ENCODE measurements around the gene ANKS1A.
"Not testable (repeated sequence)": the region's sequence is repeated elsewhere in the genome, so short reads cannot be mapped to it uniquely, and the experiment has no call there.

ANKS1A gene

GRCh38 chr6:35001349-35001748, 112.3 kb downstream of the ANKS1A start:
- not testable (repeated sequence) for DNase-seq

- DNase-seq = not testable (repeated sequence)
Observed at GRCh38 chr6:35003886-35004530, 115.0 kb downstream of the ANKS1A start.

DNA sequence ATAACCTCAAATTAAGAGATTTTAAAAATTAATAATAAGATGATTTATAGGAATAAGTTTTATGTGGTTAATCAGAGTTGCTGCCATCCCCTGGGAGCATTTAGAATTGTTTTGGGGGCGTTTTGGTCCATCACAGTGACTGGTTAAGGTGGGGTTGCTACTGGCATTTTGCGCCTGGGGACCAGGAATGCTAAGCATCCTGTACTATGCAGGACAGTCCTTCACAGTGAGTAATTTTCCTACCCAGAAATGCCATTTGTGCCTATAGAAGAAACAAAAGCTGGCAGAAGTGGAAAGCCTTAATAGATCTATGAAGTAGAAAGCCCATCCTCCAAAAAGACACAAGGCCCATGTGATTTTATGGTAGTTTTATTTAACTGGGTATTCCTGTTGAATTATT, 118.0 kb downstream of the ANKS1A start:
- no peak for DNase-seq

DNA sequence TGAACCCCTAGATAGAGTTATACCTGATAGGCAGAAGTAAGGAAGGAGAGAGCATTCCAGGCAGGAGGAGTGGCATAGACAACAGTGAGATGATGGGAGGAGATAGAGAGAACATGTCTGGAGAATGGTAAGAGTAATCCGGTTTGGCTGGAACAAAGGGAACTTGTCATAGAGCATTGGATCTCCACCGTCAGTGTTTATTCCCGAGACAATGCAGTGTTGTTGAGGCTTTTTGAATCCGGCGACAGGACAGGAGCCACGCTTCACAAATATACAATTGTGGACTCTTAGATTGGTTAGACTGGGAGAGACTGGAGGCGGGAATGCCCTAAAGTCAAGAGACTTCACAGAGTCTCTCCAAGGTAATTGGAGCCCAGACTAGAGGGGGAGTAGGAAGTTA, 119.8 kb downstream of the ANKS1A start:
- DNase-seq = no peak

GRCh38 chr6:35011096-35012041, 122.3 kb downstream of the ANKS1A start:
- DNase-seq = no peak

- no peak for DNase-seq
Observed at GRCh38 chr6:35013701-35014100, 124.6 kb downstream of the ANKS1A start.

DNA sequence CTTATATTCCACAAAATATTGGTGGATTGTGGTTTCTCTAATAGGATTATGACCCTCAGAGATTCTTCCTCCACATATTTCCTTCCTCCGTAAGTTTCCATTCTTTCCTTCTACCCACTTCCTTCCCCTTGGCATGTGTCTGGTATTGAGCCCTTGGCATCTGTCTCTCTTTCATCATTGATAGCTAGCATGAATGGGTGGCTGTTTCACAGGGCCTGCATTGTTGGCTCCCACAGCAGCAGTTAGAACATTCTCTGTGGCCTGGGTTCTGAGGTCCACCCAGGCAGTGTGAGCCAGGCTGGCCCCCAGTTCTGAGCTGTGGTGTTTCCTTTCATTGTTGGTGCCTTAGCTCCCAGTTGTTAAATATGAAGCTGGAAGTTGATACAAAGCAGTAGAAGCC, 125.3 kb downstream of the ANKS1A start:
- DNase-seq = no peak

- no peak for DNase-seq
Observed at GRCh38 chr6:35014786-35015185, 125.7 kb downstream of the ANKS1A start.

DNA sequence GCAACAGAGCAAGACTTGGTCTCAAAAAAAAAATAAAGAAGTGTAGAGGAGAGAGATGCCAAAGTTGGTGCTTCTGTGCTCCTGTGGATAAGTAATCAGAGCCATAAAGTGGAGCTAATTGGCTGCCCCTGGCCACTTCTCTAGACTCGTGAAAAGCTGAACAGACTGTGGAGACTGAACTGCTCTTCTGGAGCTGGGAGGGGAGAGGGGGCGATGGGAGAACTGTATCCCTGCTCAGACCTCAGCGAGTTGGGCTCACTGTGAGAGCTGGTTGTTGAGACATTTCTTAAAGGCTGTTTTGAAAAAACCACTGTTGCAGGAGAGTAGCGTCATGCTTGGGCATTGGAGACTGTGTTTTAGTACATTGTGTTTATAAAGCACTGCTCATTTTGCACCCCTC, 126.4 kb downstream of the ANKS1A start:
- no peak for DNase-seq

DNA sequence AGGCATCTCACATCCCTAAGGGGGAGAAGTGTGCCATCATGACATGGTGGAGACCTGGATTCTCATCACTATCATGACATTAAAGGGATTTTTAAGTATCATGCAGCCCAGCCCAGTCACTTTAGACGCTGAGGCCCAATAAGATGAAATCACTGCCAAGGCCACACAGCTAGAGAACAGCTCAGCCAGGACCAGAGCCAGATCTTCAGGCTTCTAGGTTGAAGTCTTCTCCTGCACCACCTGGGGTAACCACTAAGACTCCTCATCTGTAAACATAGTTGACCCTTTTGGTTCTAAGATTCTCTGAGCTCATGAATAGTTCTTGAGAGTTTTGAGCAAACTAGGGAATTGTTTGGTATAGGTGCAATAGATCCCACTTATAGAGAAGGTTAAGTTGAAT, 126.9 kb downstream of the ANKS1A start:
- no peak for DNase-seq

DNA sequence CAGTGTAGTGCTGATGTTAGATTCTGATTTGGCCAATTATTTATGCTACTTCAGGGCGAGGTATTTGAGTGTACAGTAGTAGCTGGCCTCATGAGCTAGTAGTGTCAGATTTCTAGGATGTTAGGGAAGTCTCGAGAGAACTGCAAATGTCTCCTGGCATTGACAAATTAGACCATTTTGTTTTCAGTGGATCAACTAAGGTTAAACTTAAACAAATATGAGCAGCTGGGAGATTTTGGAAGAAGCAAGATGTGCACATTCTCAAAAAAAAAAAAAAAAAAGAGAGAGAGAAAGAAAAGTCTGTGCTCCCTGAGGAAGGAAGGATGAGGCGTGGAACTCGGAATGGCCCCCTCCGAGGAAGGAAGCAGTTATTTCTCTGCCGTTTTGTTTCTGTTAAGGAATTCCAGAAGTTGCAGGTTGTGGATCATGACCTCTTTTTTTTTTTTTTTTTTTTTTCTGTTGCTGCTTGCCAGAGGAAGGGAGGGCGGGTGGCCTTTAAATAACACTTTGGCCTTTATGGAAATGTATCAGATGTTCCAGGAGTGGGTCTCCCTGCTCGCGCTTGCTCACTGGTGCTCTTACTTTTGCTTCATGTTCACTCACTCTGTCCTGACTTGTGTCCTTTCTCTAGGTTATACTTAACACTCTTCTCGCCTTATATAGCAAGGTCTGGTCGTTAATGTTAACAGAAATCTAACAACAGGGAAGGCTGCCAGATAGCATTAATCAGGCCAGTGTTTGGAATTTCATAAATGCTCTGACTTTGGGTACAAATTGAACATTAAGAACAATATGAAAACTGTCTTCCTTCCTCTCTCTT, 127.7 kb downstream of the ANKS1A start:
- DNase-seq = no peak

DNA sequence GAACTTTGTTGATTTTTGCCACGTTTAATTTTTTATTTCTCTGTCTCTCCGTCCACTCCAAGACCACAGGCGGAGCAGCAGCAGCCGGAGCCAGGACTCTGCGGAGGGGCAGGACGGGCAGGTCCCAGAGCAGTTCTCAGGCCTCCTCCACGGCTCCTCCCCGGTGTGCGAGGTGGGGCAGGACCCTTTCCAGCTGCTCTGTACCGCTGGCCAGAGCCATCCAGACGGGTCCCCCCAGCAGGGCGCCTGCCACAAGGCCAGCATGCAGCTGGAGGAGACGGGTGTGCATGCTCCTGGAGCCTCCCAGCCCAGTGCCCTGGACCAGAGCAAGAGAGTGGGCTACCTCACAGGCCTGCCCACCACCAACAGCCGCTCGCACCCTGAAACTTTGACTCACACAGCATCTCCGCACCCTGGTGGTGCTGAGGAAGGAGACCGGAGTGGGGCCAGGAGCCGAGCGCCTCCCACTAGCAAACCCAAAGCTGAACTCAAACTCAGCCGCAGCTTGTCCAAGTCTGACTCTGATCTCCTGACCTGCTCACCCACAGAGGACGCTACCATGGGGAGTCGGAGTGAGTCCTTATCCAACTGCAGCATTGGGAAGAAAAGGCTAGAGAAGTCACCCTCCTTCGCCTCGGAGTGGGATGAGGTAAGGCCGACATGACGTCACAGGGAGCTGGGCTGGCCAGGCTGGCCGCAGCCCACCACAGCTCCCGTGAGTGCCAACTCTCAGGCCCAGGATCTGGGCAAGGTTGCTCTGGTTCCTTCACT, 128.5 kb downstream of the ANKS1A start:
- no peak for DNase-seq

GRCh38 chr6:35018182-35018519, 129.1 kb downstream of the ANKS1A start:
- DNase-seq = no peak

GRCh38 chr6:35018746-35019145, 129.7 kb downstream of the ANKS1A start:
- DNase-seq = no peak

GRCh38 chr6:35019171-35019570, 130.1 kb downstream of the ANKS1A start:
- DNase-seq = no peak

DNA sequence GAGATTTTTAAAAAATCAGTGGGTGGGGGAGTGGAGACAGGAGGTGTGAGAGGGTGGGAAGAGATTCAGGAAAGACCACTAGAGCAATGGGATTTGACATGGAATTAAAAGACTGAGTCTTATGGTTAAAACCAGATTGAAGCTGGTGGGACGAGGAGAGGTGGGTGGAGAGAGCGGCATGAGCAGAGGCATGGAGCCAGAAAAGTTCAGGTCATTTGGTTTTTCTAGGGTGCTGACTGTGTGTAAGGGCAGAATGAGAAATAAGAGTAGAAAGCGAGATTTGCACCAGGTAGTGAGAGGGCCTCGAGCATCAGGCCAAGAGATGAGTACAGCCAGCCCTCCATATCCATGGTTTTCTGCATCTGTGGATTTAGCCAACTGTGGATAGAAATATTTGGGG, 130.8 kb downstream of the ANKS1A start:
- no peak for DNase-seq

DNA sequence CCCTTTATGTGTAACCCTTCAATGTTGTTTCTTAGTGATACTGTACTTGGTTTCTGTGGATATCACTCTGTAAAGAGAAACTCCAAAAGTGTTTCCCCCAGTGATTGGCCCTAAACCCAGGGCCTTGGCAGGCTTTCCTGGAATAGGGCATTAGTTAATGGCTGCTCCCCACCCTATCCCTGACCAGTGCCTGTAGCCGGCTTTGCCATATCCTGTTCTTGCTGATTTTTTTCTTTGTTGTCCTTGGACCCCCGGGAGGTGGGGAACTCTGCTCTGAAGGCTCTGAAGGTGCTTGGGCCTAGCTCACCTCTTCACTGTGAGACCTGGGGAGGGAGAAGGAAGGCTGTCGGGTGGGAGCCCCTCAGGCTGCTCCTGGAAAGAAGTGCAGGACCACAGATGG, 131.9 kb downstream of the ANKS1A start:
- no peak for DNase-seq

DNA sequence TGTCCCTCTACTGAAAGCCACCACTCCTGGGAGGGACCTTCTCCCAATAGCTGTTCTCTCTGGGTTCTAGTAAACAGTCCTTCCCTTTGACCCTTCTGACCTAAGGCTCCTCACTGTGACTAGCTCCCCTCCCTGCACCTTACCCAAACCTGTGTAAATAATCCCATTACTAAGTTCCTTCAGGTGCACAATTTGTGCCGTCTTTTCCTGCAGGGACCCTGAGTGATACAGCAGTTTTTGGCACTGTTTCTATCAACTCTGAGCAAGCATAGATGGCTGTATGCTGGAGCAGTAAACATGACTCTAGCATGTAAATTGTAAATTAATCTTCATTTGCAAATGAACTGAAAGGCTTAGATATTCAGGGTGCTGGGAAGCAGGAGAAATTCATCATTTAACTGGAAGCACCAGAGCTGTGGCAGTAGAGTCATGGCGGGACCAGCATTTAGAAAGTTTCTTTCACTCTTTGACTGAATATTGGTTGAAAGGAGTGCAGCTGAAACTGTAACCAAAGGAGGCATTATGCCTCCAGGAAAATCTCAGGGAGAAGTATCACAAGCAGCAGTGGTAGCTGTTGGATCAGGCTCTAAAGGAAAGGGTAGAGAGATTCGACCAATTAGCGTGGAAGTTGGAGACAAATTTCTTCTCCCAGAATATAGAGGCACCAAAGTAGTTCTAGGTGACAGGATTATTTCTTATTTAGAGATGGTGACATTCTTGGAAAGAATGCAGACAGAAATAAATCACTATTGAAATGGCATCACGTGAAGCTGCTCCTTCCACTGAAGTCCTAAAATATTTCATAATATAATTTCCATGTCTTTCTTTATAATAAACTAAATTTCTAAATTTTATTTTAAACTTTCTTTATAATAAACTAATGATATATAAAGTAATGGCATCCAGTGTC, 134.3 kb downstream of the ANKS1A start:
- DNase-seq = no peak

DNA sequence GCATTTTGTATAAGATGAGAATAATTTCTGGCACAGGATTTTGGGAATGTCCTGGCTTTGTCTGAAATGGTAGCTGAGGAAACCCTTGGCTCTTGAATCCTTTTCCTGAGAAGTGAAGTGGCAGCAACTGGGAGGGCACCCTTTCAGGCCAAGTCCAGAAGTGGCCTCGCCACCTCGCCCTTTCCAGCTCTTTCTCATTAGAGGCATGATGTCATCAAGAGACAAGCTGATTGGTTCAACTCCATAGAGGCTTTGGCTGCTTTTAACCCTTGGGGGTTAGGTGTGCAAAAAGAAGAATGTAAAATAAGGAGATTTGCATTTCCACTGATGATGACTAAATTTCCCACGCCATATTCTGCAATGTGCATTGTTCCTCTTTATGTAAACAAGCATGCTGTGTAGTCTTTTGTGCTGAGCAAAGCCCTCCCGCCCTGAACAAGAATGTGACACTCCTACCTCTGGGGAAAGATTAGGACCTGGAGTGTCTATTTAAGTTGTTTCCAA, 135.5 kb downstream of the ANKS1A start:
- DNase-seq = no peak

- no peak for DNase-seq
Observed at GRCh38 chr6:35025232-35026188, 136.5 kb downstream of the ANKS1A start.
